ENCODE measurements around the gene CDKN1C. TPM values are rescaled to one million over a fixed set of nuclear protein-coding genes. Genes with fewer than 3 reads are reported as not detected.
"Not testable (repeated sequence)": the region's sequence is repeated elsewhere in the genome, so short reads cannot be mapped to it uniquely, and the experiment has no call there.

Gene CDKN1C
- total RNA-seq, 2 donors from 2014 or later, result 23.6 to 58.8 TPM

- DNase-seq (ENCODE audit: low spot score), result no peak
- intact Hi-C loops (cut with DNase I), result loop anchor here in 1 of 2 donors (1.0 kb wide), 1 partner anchor 9 kb away; no protein-coding TSS in a partner anchor
Observed at GRCh38 chr11:2911785-2912391, 26.3 kb upstream of the CDKN1C start.

DNA sequence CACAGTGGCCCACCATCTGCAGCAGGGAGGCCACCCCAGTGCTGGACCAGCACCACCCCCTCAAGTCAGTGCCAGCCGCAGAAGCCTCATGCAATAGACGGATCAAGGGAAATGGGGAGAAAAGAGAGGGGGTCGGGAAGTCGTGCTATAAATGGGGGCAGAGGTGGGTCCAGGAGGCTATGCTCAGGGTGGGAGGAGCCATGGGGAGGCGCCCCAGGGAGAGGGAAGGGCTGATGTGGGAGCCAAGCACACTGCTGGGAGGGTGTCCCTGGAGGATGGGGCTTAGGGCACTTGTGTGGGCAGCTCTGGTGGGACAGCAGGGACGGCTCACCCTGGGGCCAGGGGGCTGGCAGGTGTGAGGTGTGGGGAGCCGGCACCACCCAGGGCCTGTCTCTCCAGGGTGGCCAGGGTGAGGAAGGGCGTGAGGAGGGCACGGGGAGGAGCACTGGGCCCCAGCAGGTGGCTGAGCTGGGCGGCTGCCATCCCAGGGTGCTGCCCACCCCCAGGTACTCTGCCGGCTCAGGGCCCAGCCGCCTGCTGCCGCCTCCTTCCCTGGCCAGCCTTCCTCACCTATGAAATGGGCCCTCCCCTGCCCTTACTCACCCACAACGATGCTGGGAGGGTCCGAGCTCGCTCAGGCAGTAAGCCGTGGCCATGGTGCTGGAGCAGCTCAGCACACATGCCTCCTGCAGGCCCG, 25.7 kb upstream of the CDKN1C start:
- no peak for DNase-seq (ENCODE audit: low spot score)
- intact Hi-C loops (cut with DNase I), result loop anchor here in 1 of 2 donors (1.0 kb wide), 1 partner anchor 10 kb away; no protein-coding TSS in a partner anchor

- no peak for DNase-seq (ENCODE audit: low spot score)
- intact Hi-C loops (cut with DNase I), result no loop called here
Observed at GRCh38 chr11:2910401-2910955, 24.9 kb upstream of the CDKN1C start.

DNA sequence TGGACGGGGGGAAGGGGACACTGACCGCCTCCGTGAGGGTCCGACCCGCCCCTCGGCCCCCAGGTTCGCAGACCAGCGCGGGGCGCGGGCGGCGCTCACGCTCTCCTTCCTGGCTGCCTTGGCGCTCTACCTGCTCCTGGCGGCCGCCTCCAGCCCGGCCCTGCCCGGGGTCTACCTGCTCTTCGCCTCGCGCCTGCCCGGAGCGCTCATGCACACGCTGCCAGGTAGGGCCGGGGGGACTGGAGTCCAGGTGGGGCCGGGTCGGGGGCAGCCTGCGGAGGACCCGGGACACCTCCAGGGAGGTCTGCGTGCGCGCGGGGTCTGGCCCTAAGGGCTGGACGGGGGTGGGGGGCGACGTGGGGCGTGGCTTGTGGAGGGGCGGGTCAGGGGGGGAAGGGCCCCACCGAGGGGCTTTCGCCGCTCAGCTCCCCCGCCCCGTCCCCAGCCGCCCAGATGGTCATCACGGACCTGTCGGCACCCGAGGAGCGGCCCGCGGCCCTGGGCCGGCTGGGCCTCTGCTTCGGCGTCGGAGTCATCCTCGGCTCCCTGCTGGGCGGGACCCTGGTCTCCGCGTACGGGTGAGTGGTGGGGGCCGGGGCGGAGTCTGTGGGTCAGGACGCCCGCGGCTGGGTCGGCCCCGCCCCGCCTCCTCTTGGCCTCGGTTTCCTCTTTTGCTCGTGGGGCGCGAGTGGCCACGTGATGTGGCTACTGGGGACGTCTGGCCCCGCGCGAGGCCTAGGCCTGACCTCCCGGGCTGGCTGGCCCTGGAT, 23.7 kb upstream of the CDKN1C start:
- DNase-seq (ENCODE audit: low spot score), result no peak
- intact Hi-C loops (cut with DNase I), result no loop called here

DNA sequence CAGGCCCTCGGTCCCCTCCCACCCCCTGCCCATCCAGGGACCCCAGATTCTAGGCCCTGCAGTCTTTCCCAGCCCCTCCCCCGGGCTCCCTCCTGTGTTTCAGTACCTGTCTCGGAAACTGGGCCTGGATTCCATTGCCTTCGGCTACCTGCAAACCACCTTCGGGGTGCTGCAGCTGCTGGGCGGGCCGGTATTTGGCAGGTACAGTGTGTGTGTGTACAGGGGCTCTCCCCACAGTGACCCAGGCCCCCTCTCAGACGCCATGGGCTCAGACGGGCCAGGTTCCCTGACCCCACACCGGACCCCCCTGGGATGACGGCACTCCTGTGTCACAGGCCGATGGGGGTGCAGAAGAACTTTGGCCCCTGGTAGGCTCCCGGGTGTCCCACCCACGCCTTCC, 22.6 kb upstream of the CDKN1C start:
- intact Hi-C loops (cut with DNase I), result no loop called here

GRCh38 chr11:2905299-2905698, 19.7 kb upstream of the CDKN1C start:
- DNase-seq (ENCODE audit: low spot score); intact Hi-C loops (cut with DNase I): not testable (repeated sequence)

More for the DNA sequence above, 22.6 kb upstream of the CDKN1C start:
- DNase-seq (ENCODE audit: low spot score), result no peak

DNA sequence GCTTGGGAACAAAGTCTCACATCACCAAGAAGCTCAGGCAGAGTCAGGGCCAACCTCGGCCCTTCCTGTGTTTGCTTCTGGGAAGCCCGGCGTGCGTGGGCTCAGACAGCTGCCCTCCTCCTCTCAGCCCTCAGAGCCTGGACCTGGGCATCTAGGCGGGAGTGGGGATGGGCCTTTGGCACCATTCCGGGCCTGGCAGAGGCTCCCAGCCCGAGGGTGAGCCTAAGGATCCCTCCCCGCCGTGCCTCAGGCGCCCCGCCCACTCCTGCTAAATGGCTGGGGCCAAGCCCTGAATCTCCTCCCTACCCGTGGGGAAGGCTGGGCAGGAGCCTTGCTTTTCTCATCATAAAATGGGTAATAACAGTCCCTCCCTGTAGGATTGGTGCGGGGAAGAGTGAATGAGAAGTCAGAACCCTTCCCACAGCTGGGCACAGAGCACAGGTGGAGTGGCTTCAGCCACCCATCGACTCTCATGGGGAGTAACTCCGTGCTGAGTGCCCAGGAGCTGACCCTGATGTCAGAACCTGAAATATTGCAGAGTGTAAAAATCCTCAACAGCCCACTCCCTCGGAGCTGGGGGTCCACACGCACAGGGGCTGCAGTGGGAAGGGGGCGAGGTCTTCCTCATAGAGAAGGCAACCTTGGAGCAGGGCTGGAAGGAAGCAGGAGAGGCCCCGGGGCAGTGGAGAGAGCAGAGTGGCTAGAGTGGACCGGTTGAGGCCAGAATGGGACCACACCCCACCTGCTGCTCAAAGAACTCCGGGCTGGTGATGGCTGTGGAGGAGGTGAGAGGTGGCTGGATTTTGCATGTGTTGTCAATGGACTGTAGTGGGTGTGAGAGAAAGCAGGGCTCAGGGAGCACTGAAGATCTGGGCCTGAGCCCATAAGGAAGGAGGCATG, 18.8 kb upstream of the CDKN1C start:
- intact Hi-C loops (cut with DNase I), result no loop called here
- no peak for DNase-seq (ENCODE audit: low spot score)

- DNase-seq (ENCODE audit: low spot score), result no peak
- intact Hi-C loops (cut with DNase I), result no loop called here
Observed at GRCh38 chr11:2903672-2904011, 18.1 kb upstream of the CDKN1C start.

GRCh38 chr11:2902784-2903671, 17.5 kb upstream of the CDKN1C start:
- intact Hi-C loops (cut with DNase I), result no loop called here

GRCh38 chr11:2901854-2902783, 16.5 kb upstream of the CDKN1C start:
- intact Hi-C loops (cut with DNase I), result no loop called here
- peak; percentile 99 for DNase-seq (ENCODE audit: low spot score)

More at GRCh38 chr11:2902784-2903671, 17.5 kb upstream of the CDKN1C start:
- DNase-seq (ENCODE audit: low spot score), result no peak

DNA sequence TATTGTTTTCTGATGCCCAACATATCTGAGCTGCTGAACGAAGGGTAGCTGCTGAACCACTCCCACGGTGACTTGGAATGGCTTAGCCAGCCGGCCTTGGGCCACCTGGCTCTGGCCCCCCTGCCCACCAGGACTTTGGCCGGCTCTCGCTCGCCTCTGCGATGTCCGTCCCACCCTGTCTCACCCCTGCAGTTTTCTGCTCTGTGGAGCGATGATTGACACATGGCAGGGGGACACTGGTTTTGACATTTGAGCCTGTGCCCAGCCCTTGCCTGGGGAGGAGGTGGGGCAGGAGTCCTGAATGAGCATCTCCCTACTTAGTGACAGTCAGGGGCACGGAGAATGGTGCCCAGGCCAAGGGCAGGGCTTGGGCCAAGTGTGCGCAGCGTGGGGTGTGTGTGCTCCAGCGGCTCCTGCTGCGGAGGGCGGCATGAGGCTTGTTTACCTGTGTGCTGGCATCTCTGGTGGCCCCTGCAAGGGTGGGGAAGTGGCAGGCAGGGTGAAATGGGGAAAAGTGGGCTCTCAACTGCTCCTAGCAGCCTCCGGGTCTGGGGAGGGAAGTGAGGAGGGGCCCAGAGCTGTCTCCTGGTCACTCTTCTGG, 15.7 kb upstream of the CDKN1C start:
- DNase-seq (ENCODE audit: low spot score), result no peak
- intact Hi-C loops (cut with DNase I), result no loop called here

- no peak for DNase-seq (ENCODE audit: low spot score)
- intact Hi-C loops (cut with DNase I), result loop anchor here in 1 of 2 donors (10.0 kb wide), 1 partner anchor 594 kb away; the partner anchor contains the start of genes C11orf21 and TSPAN32
Observed at GRCh38 chr11:2899080-2899783, 13.7 kb upstream of the CDKN1C start.

- peak; percentile 90 for DNase-seq (ENCODE audit: low spot score)
Observed at GRCh38 chr11:2898366-2899079, 12.9 kb upstream of the CDKN1C start.

GRCh38 chr11:2897048-2897447, 11.5 kb upstream of the CDKN1C start:
- no peak for DNase-seq (ENCODE audit: low spot score)
- intact Hi-C loops (cut with DNase I), result loop anchor here in 1 of 2 donors (10.0 kb wide), 1 partner anchor 592 kb away; the partner anchor contains the start of genes C11orf21 and TSPAN32

More at GRCh38 chr11:2898366-2899079, 12.9 kb upstream of the CDKN1C start:
- intact Hi-C loops (cut with DNase I), result loop anchor here in 1 of 2 donors (10.0 kb wide), 1 partner anchor 594 kb away; the partner anchor contains the start of genes C11orf21 and TSPAN32

- intact Hi-C loops (cut with DNase I), result loop anchor here in 1 of 2 donors (10.0 kb wide), 1 partner anchor 591 kb away; the partner anchor contains the start of genes C11orf21 and TSPAN32
- no peak for DNase-seq (ENCODE audit: low spot score)
Observed at GRCh38 chr11:2896047-2896446, 10.5 kb upstream of the CDKN1C start.
